OCI-LY3 (cell line): ENCODE data around the gene ADGRV1.

Experiments used
- CTCF ChIP-seq: fragments of 200-600, 300-600 bp; sonication (generic); IDR thresholded peaks from 2 replicates; pipeline ENCODE4 v1.5.1; 2014; ENCODE audit warnings: antibody characterized with exemption, low read length, low read depth
- EZH2phosphoT487 ChIP-seq: fragments of 200-600 bp; shearing (Covaris generic); IDR thresholded peaks from 2 replicates; pipeline ENCODE4 v1.6.1; 2018; ENCODE audit warnings: antibody characterized with exemption, mixed run types, low read depth

- TF ChIP-seq CTCF (no peak), EZH2phosphoT487 (no peak)
Observed at GRCh38 chr5:91072881-91073280, 514.3 kb downstream of the ADGRV1 start.
